Tibial artery (tissue), 4 donors: ENCODE results near the gene ADGRV1.

ENCODE experiments used
- DNase-seq, 2 donors: peaks; one replicate each; pipeline ENCODE4 v3.0.0-alpha.2; 2019
- H3K27ac ChIP-seq, 2 donors: fragments of 200-600 bp; sonication (generic) in 1 of 2; 1 replicate in 1 of 2; 2 replicates in 1 of 2; pipeline ENCODE4 v1.5.1; 2018 to 2019; ENCODE audit warnings: mild to moderate bottlenecking in 1 of 2
- H3K27me3 ChIP-seq, 2 donors: fragments of 200-600 bp; sonication (generic) in 1 of 2; one replicate each; pipeline versions ENCODE4 v1.5.1 to v1.6.0; 2016 to 2019
- H3K36me3 ChIP-seq, 3 donors: fragments of 200-600 bp; sonication (generic) in 2 of 3; one replicate each; pipeline ENCODE4 v1.5.1; 2016 to 2019; ENCODE audit warnings: mild to moderate bottlenecking in 2 of 3
- H3K4me1 ChIP-seq, 4 donors: fragments of 200-600 bp; sonication (generic) in 2 of 4; 1 replicate in 3 of 4; 2 replicates in 1 of 4; pipeline ENCODE4 v1.5.1; 2016 to 2019
- H3K4me3 ChIP-seq, 2 donors: fragments of 200-600 bp; sonication (generic) in 1 of 2; 1 replicate in 1 of 2; 2 replicates in 1 of 2; pipeline ENCODE4 v1.5.1; 2018 to 2019; ENCODE audit warnings: mild to moderate bottlenecking in 2 of 2
- H3K9me3 ChIP-seq, 3 donors: fragments of 200-600 bp; sonication (generic) in 1 of 3; one replicate each; pipeline ENCODE4 v1.5.1; 2016 to 2019
- intact Hi-C: fragments of 100-400 bp; cut with DNase I; formaldehyde crosslinking; loops from one replicate; pipeline ENCODE4 v1.15.0; 2023; ENCODE audit warnings: low total_unique reads
- TF ChIP-seq, protein P1 (sequence below), 2 experiments: fragments of 200-600 bp in 1 of 2; fragments of 450-650 bp in 1 of 2; IDR thresholded peaks; one replicate each; pipeline ENCODE4 v1.5.1; 2017 to 2019; ENCODE audit warnings: antibody characterized with exemption in 2 of 2, mild to moderate bottlenecking in 1 of 2, moderate library complexity in 1 of 2

ADGRV1 gene

DNA sequence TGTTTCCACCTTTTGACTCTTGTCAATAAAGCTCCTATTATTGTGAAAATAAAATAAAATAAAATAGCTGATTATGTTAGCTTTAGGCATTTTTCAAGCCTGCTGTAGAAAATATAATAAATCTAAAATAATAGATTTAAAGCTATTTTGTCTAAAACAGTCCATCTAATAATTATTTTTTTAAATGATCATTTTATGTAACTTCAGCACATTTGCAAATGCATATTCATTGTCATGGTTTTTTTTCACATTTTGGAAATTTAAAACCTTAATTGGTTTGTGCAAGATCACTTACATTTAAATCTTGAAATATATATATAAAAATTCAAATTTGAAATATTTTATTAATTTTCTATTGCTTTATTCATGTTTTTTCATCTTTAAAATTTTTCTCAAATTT, 159.8 kb downstream of the ADGRV1 start:
- H3K27me3 ChIP-seq: no peaks in the 10 kb centered on the region
- H3K4me1 ChIP-seq: no peaks in the 10 kb centered on the region
- no peak overlapping the region for H3K27ac ChIP-seq
- TF ChIP-seq, protein P1, sequence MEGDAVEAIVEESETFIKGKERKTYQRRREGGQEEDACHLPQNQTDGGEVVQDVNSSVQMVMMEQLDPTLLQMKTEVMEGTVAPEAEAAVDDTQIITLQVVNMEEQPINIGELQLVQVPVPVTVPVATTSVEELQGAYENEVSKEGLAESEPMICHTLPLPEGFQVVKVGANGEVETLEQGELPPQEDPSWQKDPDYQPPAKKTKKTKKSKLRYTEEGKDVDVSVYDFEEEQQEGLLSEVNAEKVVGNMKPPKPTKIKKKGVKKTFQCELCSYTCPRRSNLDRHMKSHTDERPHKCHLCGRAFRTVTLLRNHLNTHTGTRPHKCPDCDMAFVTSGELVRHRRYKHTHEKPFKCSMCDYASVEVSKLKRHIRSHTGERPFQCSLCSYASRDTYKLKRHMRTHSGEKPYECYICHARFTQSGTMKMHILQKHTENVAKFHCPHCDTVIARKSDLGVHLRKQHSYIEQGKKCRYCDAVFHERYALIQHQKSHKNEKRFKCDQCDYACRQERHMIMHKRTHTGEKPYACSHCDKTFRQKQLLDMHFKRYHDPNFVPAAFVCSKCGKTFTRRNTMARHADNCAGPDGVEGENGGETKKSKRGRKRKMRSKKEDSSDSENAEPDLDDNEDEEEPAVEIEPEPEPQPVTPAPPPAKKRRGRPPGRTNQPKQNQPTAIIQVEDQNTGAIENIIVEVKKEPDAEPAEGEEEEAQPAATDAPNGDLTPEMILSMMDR (IDR thresholded peaks at IDR 0.05): no peak
- H3K36me3 ChIP-seq: no peaks in the 10 kb centered on the region
- intact Hi-C loops: no loop called here
- no peak for DNase-seq
- no peaks in the 10 kb centered on the region for H3K9me3 ChIP-seq
- no peak overlapping the region for H3K4me3 ChIP-seq

DNA sequence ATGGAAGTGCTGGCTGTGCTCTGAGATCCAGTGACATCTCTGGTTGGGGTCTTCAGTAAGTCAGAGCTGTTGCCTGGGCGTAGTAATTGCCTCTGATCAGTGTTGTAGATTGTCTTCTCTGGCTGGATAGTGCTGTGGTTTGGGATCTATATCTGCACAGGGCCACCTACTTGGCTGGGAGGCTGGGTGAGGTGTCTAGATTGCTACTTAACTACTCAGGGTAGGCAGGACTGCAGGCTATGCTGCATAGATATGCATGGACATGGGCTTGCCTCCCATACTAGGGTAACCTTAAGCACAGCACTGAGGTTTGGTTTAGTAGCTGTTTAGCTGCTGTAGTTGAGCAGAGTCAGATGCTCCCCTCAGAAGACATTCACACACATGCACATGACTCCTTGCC, 181.0 kb downstream of the ADGRV1 start:
- Histone ChIP-seq H3K27me3 (no peaks in the 10 kb centered on the region), H3K4me3 (no peak overlapping the region), H3K9me3 (peaks cover 0 to 11% (median 9%) of the 10 kb centered on the region in 3 donors), H3K27ac (no peak overlapping the region), H3K36me3 (no peaks in the 10 kb centered on the region), H3K4me1 (no peaks in the 10 kb centered on the region)
- intact Hi-C loops: no loop called here
- no peak for DNase-seq
- TF ChIP-seq, protein P1 (IDR thresholded peaks at IDR 0.05): no peak

DNA sequence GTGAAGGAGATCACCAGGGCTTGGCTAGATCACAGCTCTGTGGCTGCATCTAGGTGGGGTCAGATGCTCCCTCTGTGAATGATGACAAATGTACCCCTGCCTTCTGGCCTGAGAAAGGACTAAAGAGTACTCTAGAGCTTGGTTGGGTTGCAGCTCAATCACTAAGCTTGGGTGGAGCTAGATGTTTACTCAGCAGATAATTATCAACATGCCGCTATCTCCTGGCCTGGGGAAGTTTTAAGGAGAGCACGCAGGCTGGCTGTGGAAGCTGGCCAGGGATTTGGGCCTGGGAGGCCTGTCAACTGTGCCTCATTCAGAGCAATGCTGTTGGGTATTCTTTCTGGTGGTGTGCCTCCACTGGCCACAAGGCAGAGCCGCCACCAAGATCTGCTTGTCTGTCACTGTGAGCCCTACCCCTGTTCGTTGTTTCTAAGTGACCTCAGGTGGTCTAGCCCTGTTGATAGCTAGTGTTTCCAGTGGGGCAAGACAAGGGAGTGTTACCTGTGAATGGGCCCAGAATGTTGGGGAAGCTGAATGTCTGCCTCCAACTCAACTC, 181.7 kb downstream of the ADGRV1 start:
- TF ChIP-seq, protein P1 (IDR thresholded peaks at IDR 0.05): no peak
- no peaks in the 10 kb centered on the region for H3K27me3 ChIP-seq
- H3K9me3 ChIP-seq: peaks cover 0 to 11% (median 9%) of the 10 kb centered on the region in 3 donors
- H3K4me3 ChIP-seq: no peak overlapping the region
- no peak overlapping the region for H3K27ac ChIP-seq
- intact Hi-C loops: no loop called here
- H3K4me1 ChIP-seq: no peaks in the 10 kb centered on the region
- no peaks in the 10 kb centered on the region for H3K36me3 ChIP-seq
- DNase-seq: no peak

DNA sequence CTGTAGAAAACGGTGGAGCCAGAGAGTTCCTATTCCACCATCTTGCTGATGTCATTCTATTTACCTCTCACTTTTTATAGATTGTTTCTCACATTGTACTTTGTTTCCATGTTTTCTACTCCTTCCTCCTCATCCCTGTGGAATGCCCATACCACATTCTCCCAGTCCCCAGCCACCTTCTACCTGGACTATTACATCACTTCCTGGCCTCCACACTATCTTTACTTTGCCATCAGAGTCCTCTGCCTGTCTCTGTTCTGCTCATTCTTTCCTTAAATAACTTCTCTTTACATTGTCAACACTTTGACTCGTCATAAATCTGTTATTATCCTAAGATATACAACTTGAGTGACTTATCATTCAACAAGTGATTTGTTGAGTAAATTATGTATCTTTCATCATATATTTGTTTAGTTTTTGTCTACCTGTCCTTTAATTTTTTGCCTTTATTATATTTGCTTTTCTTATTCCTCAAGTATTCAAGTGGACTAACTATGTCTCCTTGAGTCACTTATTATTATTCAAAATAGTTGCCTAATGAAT, 182.5 kb downstream of the ADGRV1 start:
- TF ChIP-seq, protein P1 (IDR thresholded peaks at IDR 0.05): no peak
- no peaks in the 10 kb centered on the region for H3K27me3 ChIP-seq

DNA sequence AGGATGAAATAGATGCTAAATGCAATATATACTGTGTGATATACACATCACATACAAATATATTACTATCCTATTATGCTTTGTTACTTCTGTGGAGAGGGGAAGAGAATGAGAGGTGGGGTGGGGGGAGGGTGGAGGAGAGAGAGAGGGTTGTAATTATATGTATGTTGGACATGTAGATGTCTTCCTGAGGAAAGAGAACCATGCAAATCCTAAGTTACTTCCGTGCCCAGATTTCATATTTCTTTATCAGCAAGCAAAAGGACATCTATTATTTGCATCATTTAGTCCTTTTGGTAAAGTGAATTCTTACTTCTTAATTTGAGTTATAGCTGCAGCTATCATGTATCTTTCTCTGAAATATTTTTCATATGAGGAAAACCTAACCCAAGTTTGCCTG, 187.5 kb downstream of the ADGRV1 start:
- Histone ChIP-seq H3K4me3 (no peak overlapping the region), H3K36me3 (no peaks in the 10 kb centered on the region), H3K4me1 (no peaks in the 10 kb centered on the region), H3K9me3 (no peaks in the 10 kb centered on the region), H3K27me3 (no peaks in the 10 kb centered on the region), H3K27ac (no peak overlapping the region)
- intact Hi-C loops: no loop called here
- TF ChIP-seq, protein P1 (IDR thresholded peaks at IDR 0.05): no peak
- no peak for DNase-seq

More for the DNA sequence above, 182.5 kb downstream of the ADGRV1 start:
- intact Hi-C loops: no loop called here
- Histone ChIP-seq H3K27ac (no peak overlapping the region), H3K9me3 (peaks cover 0 to 11% (median 9%) of the 10 kb centered on the region in 3 donors), H3K4me3 (no peak overlapping the region), H3K36me3 (no peaks in the 10 kb centered on the region), H3K4me1 (no peaks in the 10 kb centered on the region)
- DNase-seq: no peak
